ENCODE data around the gene PCDHAC2. TPM values are rescaled to one million over a fixed set of nuclear protein-coding genes. Genes with fewer than 3 reads are reported as not detected.

Gene PCDHAC2, protein sequence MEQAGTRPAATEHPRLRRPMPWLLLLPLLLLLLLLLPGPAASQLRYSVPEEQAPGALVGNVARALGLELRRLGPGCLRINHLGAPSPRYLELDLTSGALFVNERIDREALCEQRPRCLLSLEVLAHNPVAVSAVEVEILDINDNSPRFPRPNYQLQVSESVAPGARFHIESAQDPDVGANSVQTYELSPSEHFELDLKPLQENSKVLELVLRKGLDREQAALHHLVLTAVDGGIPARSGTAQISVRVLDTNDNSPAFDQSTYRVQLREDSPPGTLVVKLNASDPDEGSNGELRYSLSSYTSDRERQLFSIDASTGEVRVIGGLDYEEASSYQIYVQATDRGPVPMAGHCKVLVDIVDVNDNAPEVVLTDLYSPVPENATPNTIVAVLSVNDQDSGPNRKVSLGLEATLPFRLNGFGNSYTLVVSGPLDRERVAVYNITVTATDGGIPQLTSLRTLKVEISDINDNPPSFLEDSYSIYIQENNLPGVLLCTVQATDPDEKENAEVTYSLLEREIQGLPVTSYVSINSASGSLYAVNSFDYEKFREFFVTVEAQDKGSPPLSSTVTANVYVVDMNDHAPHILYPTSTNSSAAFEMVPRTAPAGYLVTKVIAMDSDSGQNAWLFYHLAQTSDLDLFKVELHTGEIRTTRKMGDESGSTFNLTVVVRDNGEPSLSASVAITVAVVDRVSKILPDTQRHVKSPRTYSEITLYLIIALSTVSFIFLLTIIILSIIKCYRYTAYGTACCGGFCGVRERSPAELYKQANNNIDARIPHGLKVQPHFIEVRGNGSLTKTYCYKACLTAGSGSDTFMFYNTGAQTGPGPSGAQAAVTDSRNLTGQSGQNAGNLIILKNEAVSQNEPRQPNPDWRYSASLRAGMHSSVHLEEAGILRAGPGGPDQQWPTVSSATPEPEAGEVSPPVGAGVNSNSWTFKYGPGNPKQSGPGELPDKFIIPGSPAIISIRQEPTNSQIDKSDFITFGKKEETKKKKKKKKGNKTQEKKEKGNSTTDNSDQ
- not detected in 2 replicates for total RNA-seq

DNA sequence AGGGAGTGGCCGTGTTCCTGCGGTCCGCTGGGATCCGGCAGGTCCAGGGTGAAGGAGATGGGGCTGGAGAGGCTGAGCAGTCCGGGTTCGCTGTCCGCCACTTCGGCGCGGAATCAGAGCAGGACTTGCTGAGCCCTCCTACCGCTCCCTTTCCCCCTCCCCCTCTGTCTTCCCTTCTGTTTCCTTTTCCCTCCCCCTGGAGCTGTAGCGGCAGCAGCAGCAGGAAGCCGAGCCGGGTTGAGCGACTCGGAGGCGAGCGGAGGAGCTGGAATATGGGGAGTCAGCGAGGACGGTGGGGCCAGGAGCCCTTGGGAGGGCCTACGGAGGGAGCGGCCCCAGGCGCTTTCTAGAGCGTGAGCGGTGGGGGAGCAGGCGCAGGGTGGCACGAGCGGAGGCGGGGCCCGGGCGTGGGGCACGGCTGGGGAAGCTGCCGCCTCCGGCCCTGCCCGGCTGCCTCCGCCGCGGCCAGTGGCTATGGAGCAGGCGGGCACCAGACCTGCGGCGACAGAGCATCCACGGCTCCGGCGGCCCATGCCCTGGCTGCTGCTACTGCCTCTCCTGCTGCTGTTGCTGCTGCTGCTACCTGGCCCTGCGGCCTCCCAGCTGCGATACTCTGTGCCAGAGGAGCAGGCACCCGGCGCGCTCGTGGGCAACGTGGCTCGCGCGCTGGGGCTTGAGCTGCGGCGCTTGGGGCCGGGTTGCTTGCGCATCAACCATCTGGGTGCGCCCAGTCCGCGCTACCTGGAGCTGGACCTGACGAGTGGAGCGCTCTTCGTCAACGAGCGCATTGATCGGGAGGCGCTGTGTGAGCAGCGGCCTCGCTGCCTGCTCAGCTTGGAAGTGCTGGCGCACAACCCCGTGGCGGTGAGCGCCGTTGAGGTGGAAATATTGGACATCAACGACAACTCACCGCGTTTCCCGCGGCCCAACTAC is at the start of gene PCDHAC2:
Gene PCDHAC2 (plus strand): TSS at position 184 of the 933 bp plus-strand sequence. CDS start 291 bp downstream, at position 475.

DNA sequence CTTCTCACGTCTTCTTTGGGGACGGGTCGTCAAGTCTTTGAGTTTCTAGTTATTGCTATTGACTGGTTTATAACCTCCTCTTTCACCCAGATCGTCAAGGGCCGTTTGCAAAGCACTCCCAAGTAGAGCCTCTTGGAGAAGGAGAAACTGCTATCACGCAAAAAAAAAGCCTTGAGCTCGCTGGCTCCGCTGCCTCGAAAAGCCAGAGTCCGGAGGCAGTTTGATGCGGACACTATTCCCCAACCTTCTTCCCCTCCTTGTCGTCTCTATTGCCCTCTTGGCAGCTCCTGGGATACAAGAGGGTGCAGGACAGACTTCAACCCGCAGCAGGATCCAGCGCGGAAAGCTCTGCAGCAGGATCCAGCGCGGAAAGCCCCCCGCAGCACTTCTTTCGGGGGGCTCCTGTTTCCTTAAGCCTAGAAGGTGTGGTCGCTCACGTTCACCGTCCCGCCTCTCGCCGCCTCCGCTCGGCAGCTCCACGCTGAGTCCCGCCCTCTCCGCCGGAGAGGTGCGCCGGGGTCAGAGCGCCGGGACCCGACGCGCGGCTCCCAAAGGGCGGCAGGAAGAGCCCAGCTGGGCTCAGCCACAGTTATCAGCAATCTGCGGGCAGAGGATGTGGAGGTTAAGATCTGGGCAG is 40.4 kb upstream of the PCDHAC2 start, which contains the start of gene PCDHAC1:
Gene PCDHAC1 (plus strand): TSS at position 494 of the 637 bp plus-strand sequence. CDS start 594 bp downstream, outside the sequence.

Other genes starting within 250 kb of the PCDHAC2 start
- not detected in 2 replicates for gene PCDHA1, start 180.3 kb upstream of the PCDHAC2 start, total RNA-seq
- gene PCDHA2, start 171.6 kb upstream of the PCDHAC2 start, total RNA-seq = not detected in 2 replicates
- 0.18 and 0.58 TPM in 2 replicates for gene PCDHA3, start 165.4 kb upstream of the PCDHAC2 start, total RNA-seq
- gene PCDHA4, start 159.4 kb upstream of the PCDHAC2 start, total RNA-seq = 0.35 TPM in 1 of 2 replicates, not detected in the other
- not detected in 2 replicates for gene PCDHA5, start 144.9 kb upstream of the PCDHAC2 start, total RNA-seq
- gene PCDHA6, start 138.5 kb upstream of the PCDHAC2 start, total RNA-seq = under 0.01 TPM in 1 of 2 replicates, not detected in the other
- gene PCDHA7, start 132.2 kb upstream of the PCDHAC2 start, total RNA-seq = 0.71 TPM in 1 of 2 replicates, not detected in the other
- gene PCDHA8, start 125.3 kb upstream of the PCDHAC2 start, total RNA-seq = not detected in 2 replicates
- not detected in 2 replicates for gene PCDHA9, start 118.1 kb upstream of the PCDHAC2 start, total RNA-seq
- not detected in 2 replicates for gene PCDHA10, start 110.6 kb upstream of the PCDHAC2 start, total RNA-seq
- gene PCDHA11, start 97.5 kb upstream of the PCDHAC2 start, total RNA-seq = not detected in 2 replicates
- gene PCDHA12, start 91.2 kb upstream of the PCDHAC2 start, total RNA-seq = not detected in 2 replicates
- not detected in 2 replicates for gene PCDHA13, start 84.4 kb upstream of the PCDHAC2 start, total RNA-seq
- gene PCDHAC1, start 40.2 kb upstream of the PCDHAC2 start, total RNA-seq = not detected in 2 replicates
- gene PCDHB1, start 84.9 kb downstream of the PCDHAC2 start, total RNA-seq = not detected in 2 replicates
- 0.18 and 0.29 TPM in 2 replicates for gene PCDHB2, start 128.1 kb downstream of the PCDHAC2 start, total RNA-seq
- 0.89 TPM in 1 of 2 replicates, not detected in the other for gene PCDHB3, start 134.0 kb downstream of the PCDHAC2 start, total RNA-seq
- gene PCDHB4, start 155.3 kb downstream of the PCDHAC2 start, total RNA-seq = not detected in 2 replicates
- under 0.01 TPM in 1 of 2 replicates, not detected in the other for gene PCDHB5, start 168.7 kb downstream of the PCDHAC2 start, total RNA-seq
- not detected in 2 replicates for gene PCDHB6, start 183.6 kb downstream of the PCDHAC2 start, total RNA-seq
- gene PCDHB7, start 206.2 kb downstream of the PCDHAC2 start, total RNA-seq = under 0.01 and 1.4 TPM in 2 replicates
- not detected in 2 replicates for gene PCDHB8, start 211.3 kb downstream of the PCDHAC2 start, total RNA-seq
- under 0.01 TPM in 2 replicates for gene PCDHB16, start 215.9 kb downstream of the PCDHAC2 start, total RNA-seq
- 0.18 TPM in 1 of 2 replicates, not detected in the other for gene PCDHB9, start 220.7 kb downstream of the PCDHAC2 start, total RNA-seq
- gene PCDHB10, start 225.9 kb downstream of the PCDHAC2 start, total RNA-seq = 0.58 TPM in 1 of 2 replicates, not detected in the other
- not detected in 2 replicates for gene PCDHB11, start 233.2 kb downstream of the PCDHAC2 start, total RNA-seq
- not detected in 2 replicates for gene PCDHB12, start 242.2 kb downstream of the PCDHAC2 start, total RNA-seq
- gene PCDHB13, start 247.4 kb downstream of the PCDHAC2 start, total RNA-seq = under 0.01 TPM in 1 of 2 replicates, not detected in the other

Measured in myometrial cell (primary cell).